Hematopoietic multipotent progenitor cell treated with erythropoietin and hydrocortisone succinate and interleukin-3 and kit ligand, for 4 days (in vitro differentiated cells): Measurements from ENCODE around the gene ZNF285.
"Not testable (repeated sequence)": the region's sequence is repeated elsewhere in the genome, so short reads cannot be mapped to it uniquely, and the experiment has no call there.

Source experiments
- DNase-seq: peaks from one replicate; pipeline ENCODE4 v3.0.0-alpha.2; 2015

The ZNF285 gene

DNA sequence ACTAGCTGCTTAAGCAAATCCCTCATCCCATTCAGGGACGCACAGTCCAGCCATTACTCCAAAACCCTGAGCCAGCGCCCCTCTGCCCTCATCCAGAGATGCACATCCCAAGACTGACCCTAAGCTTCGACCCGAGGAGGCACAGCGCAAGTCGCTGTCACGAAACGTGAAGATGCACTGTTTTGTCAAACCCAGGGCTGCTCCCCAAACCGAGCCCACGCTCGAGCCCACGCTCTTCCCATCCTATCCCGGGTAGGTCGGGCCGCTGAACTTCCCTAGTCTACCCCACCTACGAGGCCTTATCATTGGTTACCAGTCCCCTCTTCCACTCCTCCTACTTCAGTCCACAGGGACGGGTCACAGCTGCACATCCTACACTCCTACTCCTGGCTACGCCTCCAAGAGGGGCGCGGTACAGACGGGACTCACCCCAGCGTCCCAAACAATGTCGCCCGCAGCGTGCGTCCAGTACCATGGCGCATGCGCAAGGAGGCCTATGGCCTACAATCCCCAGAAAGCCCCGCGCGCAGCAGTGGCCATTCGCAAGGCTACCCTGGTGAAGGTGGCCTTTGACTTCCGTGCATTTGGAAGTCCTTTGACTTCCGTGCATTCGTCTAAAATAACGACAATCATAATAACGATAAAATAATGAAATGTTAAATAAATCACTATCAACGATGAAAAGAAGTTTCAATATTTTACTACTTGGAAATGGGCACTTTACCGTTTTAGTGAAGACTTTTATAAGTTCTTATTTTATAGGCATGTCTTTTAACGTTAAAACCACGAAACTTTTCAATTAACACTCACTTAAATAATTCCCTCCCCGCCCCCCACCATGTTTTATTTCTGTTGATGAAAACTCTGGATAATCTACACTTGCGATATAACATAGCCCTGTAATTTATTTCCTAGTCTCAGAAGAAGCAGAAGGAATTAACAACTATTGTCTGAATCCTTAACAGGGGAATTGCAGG, at the start of gene ZNF285:
TSS of gene ZNF285 (minus strand) at position 470 of the 977 bp plus-strand sequence. CDS start 4,395 bp downstream, outside the sequence.
- DNase-seq = peak; percentile 98

GRCh38 chr19:44447916-44448674, 46.7 kb upstream of the ZNF285 start, which contains the start of gene ZNF229:
TSS of gene ZNF229 (minus strand) at chr19:44448472. CDS start at chr19:44442847, 5,625 bp downstream.
- DNase-seq = peak; percentile 97

DNA sequence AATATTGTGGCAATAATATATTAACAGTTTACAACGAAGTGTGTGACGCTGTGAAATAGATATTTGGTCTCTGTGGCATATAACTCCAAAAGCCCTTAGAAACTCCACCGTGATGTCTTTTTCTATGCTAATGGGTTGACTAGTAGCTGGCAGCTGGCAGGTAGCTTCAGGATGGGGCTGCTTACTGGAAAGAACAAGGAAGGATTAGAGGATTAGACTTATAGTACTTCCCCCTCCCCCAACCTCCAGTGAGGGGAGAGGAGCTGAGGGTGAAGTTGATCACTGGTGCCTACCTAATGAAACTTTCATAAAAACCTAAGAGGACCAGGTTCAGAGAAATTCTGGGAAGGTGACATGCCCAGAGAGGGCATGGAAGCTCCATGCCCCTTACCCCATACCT, 37.0 kb upstream of the ZNF285 start:
- no peak for DNase-seq

- no peak for DNase-seq
These were observed 34.0 kb upstream of the ZNF285 start for GRCh38 chr19:44435441-44435840.

DNA sequence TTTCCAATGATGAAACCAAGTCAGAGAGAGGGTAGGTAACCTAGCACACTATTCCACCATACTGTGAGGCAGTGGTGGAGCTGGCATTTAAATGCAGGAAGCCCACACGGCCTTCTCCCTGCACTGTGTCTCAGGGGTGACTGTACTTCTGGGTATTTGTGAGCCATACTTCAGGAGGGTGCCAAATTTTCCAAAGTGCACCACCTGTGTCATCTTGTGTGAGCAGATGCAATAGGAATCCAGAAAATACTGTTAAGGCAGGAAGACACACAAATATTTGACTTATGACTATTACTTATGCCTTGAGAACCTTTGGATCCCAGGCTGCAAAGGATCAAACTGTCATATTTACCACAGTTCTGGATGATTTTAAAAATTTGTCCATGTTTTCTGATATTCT, 29.5 kb upstream of the ZNF285 start:
- no peak for DNase-seq

GRCh38 chr19:44415553-44415952, 14.1 kb upstream of the ZNF285 start:
- DNase-seq = not testable (repeated sequence)

- DNase-seq = not testable (repeated sequence)
These were observed 12.1 kb downstream of the ZNF285 start for GRCh38 chr19:44389268-44389667.

DNA sequence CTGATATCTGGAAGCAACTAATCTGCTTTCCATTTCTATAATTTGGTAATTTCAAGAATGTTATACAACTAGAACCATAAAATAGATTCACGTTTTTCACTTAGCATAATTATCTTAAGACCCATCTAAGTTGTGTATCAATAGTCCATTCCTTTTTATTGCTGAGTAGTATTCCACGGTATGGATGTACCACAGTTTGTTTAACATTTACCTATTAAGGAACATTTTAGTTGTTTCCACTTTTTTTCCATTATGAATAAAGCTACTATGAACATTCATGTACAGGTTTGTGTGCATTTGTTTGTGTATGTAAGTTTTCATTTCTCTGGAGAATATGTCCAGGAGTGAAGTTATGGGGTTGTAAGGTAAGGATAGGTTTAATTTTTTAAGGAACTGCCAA, 26.6 kb downstream of the ZNF285 start:
- DNase-seq = no peak

DNA sequence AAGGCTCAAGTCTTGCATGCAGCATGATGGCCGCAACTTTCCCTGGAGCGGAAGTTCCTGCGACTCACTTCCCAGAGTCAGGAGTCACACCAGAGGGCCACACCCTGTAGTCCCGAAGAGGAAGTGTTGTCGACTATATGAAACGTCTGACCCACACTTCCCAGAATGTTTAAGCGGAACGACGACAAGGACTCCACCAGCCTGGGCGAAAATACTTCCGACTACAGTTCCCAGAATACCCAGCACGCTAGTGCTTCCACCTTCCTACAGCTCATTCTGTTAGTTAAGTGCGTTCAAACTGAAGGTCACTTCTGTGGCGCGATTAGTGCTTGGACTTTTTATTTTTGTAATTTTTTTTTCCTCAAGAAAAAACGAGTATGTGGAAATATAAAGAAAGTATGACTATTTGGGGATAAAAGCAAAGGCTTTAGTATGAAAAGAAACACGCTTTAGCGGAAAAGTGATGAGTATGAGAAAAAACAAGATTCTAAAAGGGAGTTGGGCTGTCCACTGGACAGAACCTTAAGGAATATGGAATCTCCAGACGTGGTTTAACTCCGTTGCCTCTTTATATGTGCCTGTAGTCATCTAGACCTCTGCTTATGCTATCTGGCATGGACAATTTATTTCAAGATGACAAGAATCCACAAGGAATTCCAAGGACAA, 29.5 kb downstream of the ZNF285 start:
- no peak for DNase-seq

- DNase-seq = no peak
These were observed 34.4 kb downstream of the ZNF285 start for GRCh38 chr19:44367024-44367423.

DNA sequence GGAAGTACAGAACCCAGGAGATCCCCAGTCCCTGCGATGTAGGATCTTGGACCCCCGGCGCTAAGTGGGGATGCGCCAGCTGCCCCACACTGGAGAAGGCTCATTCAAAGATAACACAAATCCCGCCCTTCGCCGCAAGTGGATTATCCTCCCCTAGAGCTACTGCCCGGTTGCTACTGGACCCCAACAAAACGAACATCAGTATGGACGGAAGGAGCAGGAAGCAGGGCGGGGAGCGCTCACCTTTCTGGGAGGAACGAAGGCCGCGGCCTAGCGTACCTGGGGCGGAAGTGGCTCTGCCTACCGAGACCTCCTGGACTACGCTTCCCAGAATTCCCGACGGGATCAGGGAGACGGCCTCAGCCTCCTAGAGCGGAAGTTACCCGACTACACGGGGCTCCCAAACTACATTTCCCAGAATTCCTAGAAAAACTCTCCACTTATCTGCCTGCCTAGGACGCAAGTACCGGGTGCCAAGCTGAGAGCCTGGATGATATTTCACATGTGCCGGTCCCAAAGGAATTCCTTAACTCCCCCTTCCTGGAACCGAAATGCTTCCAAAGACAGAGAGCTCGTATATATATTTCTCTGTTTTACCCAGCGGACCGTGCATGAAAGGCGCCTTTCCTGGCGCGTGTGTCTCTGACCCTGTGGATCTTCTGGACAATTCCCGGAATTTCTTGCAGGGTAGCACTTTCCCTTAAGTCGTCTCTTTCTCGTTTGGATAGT, 44.9 kb downstream of the ZNF285 start, which contains the start of gene ZNF112:
TSS of gene ZNF112 (minus strand) at position 298 of the 729 bp plus-strand sequence. CDS start 16,141 bp downstream, outside the sequence.
- DNase-seq = peak; percentile 88

- no peak for DNase-seq
These were observed 54.9 kb downstream of the ZNF285 start for GRCh38 chr19:44346556-44346955.

DNA sequence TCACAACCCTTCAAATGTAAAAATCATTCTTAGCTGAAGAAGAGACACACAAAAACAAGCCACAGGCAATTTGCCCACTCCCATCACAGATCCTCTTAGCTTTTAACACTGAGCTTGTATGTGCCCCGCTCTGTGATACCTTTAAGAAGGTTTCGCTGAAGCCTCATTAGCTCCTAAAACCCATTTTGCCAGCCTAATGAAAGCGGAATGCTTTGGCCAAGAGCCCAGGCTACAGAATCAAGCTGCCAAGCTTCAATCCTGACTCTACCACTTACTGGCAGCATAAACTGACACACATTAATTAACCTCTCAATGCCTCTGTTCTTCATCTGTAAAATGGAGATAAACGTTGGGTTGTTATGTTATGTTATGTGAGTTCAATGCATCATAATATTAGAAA, 55.4 kb downstream of the ZNF285 start:
- no peak for DNase-seq

GRCh38 chr19:44344255-44344654, 57.2 kb downstream of the ZNF285 start:
- DNase-seq = no peak

DNA sequence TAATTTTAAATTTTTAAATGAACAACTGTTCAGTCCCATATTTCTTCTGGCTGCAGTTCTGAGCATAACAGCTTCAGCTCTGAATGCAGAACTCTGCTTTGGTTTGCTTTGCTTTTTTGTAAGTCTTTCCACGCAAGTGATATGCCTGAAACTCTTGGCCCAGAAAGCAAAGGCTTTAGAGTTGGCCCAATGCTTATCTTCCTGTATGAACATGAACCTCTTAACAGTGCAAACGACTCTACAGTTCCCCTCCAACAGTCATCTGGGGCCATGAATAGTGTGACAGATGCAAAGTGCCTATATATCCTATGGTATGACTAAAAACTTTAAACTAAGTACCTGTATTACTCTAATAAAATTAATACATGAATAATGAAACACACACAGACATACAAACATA, 59.6 kb downstream of the ZNF285 start:
- DNase-seq = no peak

DNA sequence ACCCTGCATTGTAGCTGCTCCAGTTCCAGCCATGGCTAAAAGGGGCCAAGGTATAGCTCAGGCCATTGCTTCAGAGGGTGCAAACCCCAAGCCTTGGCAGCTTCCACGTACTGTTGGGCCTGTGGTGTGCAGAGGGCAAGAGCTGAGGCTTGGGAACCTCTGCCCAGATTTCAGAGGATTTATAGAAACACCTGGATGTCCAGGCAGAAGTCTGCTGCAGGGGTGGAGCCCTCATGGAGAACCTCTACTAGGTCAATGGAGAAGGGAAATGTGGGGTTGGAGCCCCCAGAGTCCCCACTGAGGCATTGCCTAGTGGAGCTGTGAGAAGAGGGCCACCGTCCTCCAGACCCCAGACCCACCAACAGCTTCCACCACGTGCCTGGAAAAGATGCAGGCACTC, 66.8 kb downstream of the ZNF285 start:
- not testable (repeated sequence) for DNase-seq
